BE2C (cell line): ENCODE data around the gene TTC16.

Source experiments
- DNase-seq: peaks from one replicate; pipeline ENCODE4 v3.0.0-alpha.2; 2020
- H3K27me3 ChIP-seq: fragments of 250-450 bp; sonication (Bioruptor Pico); 2 replicates; pipeline ENCODE4 v1.5.1; 2020; ENCODE audit warnings: mild to moderate bottlenecking
- H3K36me3 ChIP-seq: fragments of 250-450 bp; sonication (Bioruptor Pico); 2 replicates; pipeline ENCODE4 v1.5.1; 2020; ENCODE audit warnings: mild to moderate bottlenecking
- H3K4me1 ChIP-seq: fragments of 250-450 bp; sonication (Bioruptor Pico); 2 replicates; pipeline ENCODE4 v1.5.1; 2020
- H3K4me3 ChIP-seq: 2 replicates; pipeline ENCODE4 v1.5.1; 2011; ENCODE audit warnings: low read depth, low read length
- H3K9me3 ChIP-seq: fragments of 250-450 bp; sonication (Bioruptor Pico); 2 replicates; pipeline ENCODE4 v1.5.1; 2020
- CTCF ChIP-seq: IDR thresholded peaks from 2 replicates; pipeline ENCODE4 v1.5.1; 2012; ENCODE audit warnings: mild to moderate bottlenecking, low read depth, low read length

Gene TTC16

GRCh38 chr9:127749090-127749787 lies 33.4 kb downstream of the TTC16 start:
- no peak for TF ChIP-seq CTCF
- no peaks in the 10 kb centered on the region for H3K27me3 ChIP-seq
- H3K4me1 ChIP-seq, result no peaks in the 10 kb centered on the region
- no peak for DNase-seq
- H3K4me3 ChIP-seq, result no peak overlapping the region
- H3K36me3 ChIP-seq, result peaks cover 28% of the 10 kb centered on the region
- H3K9me3 ChIP-seq, result no peaks in the 10 kb centered on the region

- no peak for TF ChIP-seq CTCF
Observed at GRCh38 chr9:127751269-127752054, 35.6 kb downstream of the TTC16 start.

GRCh38 chr9:127753148-127753547 lies 37.3 kb downstream of the TTC16 start:
- DNase-seq, result no peak
- Histone ChIP-seq H3K36me3 (peaks cover 24% of the 10 kb centered on the region), H3K9me3 (no peaks in the 10 kb centered on the region), H3K4me3 (no peak overlapping the region), H3K4me1 (no peaks in the 10 kb centered on the region), H3K27me3 (no peaks in the 10 kb centered on the region)
- TF ChIP-seq CTCF, result no peak

More at GRCh38 chr9:127751269-127752054, 35.6 kb downstream of the TTC16 start:
- no peak overlapping the region for H3K4me3 ChIP-seq
- H3K4me1 ChIP-seq, result no peaks in the 10 kb centered on the region
- H3K9me3 ChIP-seq, result no peaks in the 10 kb centered on the region
- no peaks in the 10 kb centered on the region for H3K27me3 ChIP-seq
- H3K36me3 ChIP-seq, result peaks cover 28% of the 10 kb centered on the region
- DNase-seq, result no peak

- H3K4me3 ChIP-seq, result peak overlapping the region; percentile 76
- peaks cover 1% of the 10 kb centered on the region for H3K4me1 ChIP-seq
- DNase-seq, result no peak
- TF ChIP-seq CTCF, result no peak
- no peaks in the 10 kb centered on the region for H3K27me3 ChIP-seq
- peaks cover 19% of the 10 kb centered on the region for H3K36me3 ChIP-seq
- H3K9me3 ChIP-seq, result no peaks in the 10 kb centered on the region
Observed at GRCh38 chr9:127753622-127754021, 37.7 kb downstream of the TTC16 start.

GRCh38 chr9:127754099-127755060 lies 38.5 kb downstream of the TTC16 start:
- H3K27me3 ChIP-seq, result no peaks in the 10 kb centered on the region
- H3K4me1 ChIP-seq, result peaks cover 5% of the 10 kb centered on the region
- DNase-seq, result peak; percentile 86
- H3K36me3 ChIP-seq, result peaks cover 11% of the 10 kb centered on the region
- H3K9me3 ChIP-seq, result no peaks in the 10 kb centered on the region
- no peak for TF ChIP-seq CTCF
- H3K4me3 ChIP-seq, result peak overlapping the region; percentile 76
